ENCODE measurements around the gene NT5DC1.

DNA sequence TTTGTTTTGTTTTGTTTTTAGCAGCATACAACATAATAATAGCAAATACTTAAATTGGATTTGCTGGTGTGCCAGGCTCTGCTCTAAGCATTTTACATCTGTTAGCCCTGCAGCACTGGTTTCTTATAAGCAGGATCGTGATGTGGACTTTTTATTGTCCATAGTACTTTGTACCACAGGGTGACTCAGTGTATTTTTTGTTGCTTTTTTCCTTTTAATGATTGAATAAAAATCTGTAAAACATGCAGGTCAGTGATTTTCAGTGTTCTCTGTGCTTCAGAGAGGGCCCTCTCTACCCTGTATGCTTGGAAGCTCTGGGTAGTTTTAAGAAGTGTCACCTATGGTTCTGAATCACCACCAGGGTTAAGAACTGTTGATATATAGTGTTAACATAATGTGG is 4.0 kb downstream of the NT5DC1 start:
- TF ChIP-seq, protein P1, sequence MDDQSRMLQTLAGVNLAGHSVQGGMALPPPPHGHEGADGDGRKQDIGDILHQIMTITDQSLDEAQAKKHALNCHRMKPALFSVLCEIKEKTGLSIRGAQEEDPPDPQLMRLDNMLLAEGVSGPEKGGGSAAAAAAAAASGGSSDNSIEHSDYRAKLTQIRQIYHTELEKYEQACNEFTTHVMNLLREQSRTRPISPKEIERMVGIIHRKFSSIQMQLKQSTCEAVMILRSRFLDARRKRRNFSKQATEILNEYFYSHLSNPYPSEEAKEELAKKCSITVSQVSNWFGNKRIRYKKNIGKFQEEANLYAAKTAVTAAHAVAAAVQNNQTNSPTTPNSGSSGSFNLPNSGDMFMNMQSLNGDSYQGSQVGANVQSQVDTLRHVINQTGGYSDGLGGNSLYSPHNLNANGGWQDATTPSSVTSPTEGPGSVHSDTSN (IDR thresholded peaks at IDR 0.05), result no peak
- TF ChIP-seq MYC (IDR thresholded peaks at IDR 0.05; ENCODE audit: borderline replicate concordance, low read length) (no peak), SREBF2 (IDR thresholded peaks at IDR 0.05) (no peak), JUN (IDR thresholded peaks at IDR 0.05) (no peak), EP300 (IDR thresholded peaks at IDR 0.05) (no peak), BHLHE40 (IDR thresholded peaks at IDR 0.05; ENCODE audit: low read depth, low read length) (no peak)
- TF ChIP-seq, protein P2, sequence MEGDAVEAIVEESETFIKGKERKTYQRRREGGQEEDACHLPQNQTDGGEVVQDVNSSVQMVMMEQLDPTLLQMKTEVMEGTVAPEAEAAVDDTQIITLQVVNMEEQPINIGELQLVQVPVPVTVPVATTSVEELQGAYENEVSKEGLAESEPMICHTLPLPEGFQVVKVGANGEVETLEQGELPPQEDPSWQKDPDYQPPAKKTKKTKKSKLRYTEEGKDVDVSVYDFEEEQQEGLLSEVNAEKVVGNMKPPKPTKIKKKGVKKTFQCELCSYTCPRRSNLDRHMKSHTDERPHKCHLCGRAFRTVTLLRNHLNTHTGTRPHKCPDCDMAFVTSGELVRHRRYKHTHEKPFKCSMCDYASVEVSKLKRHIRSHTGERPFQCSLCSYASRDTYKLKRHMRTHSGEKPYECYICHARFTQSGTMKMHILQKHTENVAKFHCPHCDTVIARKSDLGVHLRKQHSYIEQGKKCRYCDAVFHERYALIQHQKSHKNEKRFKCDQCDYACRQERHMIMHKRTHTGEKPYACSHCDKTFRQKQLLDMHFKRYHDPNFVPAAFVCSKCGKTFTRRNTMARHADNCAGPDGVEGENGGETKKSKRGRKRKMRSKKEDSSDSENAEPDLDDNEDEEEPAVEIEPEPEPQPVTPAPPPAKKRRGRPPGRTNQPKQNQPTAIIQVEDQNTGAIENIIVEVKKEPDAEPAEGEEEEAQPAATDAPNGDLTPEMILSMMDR (IDR thresholded peaks at IDR 0.05), result no peak

All from A549 (cell line).